Heart left ventricle (tissue), 16 donors: Measurements from ENCODE around the gene SLC35F5. TPM values are rescaled to one million over a fixed set of nuclear protein-coding genes. Genes with fewer than 3 reads are reported as not detected.
"Not testable (repeated sequence)": the region's sequence is repeated elsewhere in the genome, so short reads cannot be mapped to it uniquely, and the experiment has no call there.

Experiments used
- ATAC-seq, 4 donors: fragments of 200-7000 bp; cut with Tn5 transposase; one replicate each; pipeline ENCODE4 v1.9.1; 2020 to 2022; ENCODE audit warnings: moderate library complexity in 4 of 4, mild to moderate bottlenecking in 3 of 4, moderate number of reproducible peaks in 1 of 4
- DNase-seq, 5 donors: peaks; one replicate each; pipeline ENCODE4 v3.0.0-alpha.2; 2020
- H3K27ac ChIP-seq, 12 donors: fragments of 200-600 bp; sonication (generic) in 4 of 12; one replicate each; pipeline versions ENCODE4 v1.5.0 to v1.8.0; 2016 to 2022; ENCODE audit warnings: mild to moderate bottlenecking in 2 of 12
- H3K27me3 ChIP-seq, 9 donors: fragments of 200-600 bp; sonication (generic) in 2 of 9; one replicate each; pipeline versions ENCODE4 v1.5.1 to v1.8.0; 2016 to 2022; ENCODE audit warnings: mild to moderate bottlenecking in 3 of 9
- H3K36me3 ChIP-seq, 9 donors: fragments of 200-600 bp; sonication (generic) in 2 of 9; one replicate each; pipeline versions ENCODE4 v1.5.0 to v1.8.0; 2018 to 2022; ENCODE audit warnings: mild to moderate bottlenecking in 2 of 9
- H3K4me1 ChIP-seq, 12 donors: fragments of 200-600 bp; sonication (generic) in 4 of 12; one replicate each; pipeline versions ENCODE4 v1.5.0 to v1.8.0; 2016 to 2022; ENCODE audit warnings: mild to moderate bottlenecking in 3 of 12
- H3K4me3 ChIP-seq, 12 donors: fragments of 200-600 bp; sonication (generic) in 4 of 12; one replicate each; pipeline versions ENCODE4 v1.5.0 to v1.8.0; 2017 to 2022; ENCODE audit warnings: mild to moderate bottlenecking in 9 of 12, moderate library complexity in 4 of 12
- H3K9me3 ChIP-seq, 12 donors: fragments of 200-600 bp; sonication (generic) in 4 of 12; one replicate each; pipeline versions ENCODE4 v1.5.0 to v1.8.0; 2016 to 2022; ENCODE audit warnings: mild to moderate bottlenecking in 1 of 12
- CTCF ChIP-seq, 12 donors: fragments of 200-600 bp; sonication (generic) in 4 of 12; IDR thresholded peaks; one replicate each; pipeline versions ENCODE4 v1.5.0 to v1.8.0; 2018 to 2022; ENCODE audit warnings: antibody characterized with exemption in 12 of 12, mild to moderate bottlenecking in 5 of 12
- POLR2A ChIP-seq, 2 donors: fragments of 450-650 bp; IDR thresholded peaks; one replicate each; pipeline ENCODE4 v1.6.1; 2017; ENCODE audit warnings: antibody characterized with exemption in 2 of 2, mild to moderate bottlenecking in 2 of 2, moderate library complexity in 2 of 2
- WGBS, 4 donors: extraction: QIAGEN DNeasy Blood & Tissue Kit in 2 of 4; methylation state at CpG; one replicate each; pipeline versions ENCODE4 v1.1.5 to v1.1.7; 2013 to 2018; 5-methylcytosine and 5-hydroxymethylcytosine counted together
- intact Hi-C, 10 donors: fragments of 100-400 bp; cut with DNase I; formaldehyde crosslinking; loops; one replicate each; pipeline versions ENCODE4 v1.11.1 to v1.14.2; 2022
- polyA plus RNA-seq, 2 donors: library from polyadenylated mRNA; stranded (reverse); fragments of 200-250 nt; gene quantifications; one replicate each; pipeline ENCODE4 v1.2.3, GENCODE V29; 2013
- total RNA-seq, 9 donors: library from RNA; depleted of rRNA in 2 of 9; stranded (reverse); fragments of >200 nt in 2 of 9; fragmentation: NEBNext Ultra II Directional in 3 of 9; extraction: Animal tissue kit (Norgen Biotek cat#: 25700) in 3 of 9; gene quantifications; one replicate each; pipeline versions ENCODE4 v1.1.0 to v1.2.4, GENCODE V29; 2016 to 2023
- donor health status: ischemic (EF 13 %, LVEDD 7.1; RV severe dilation, severe dysfunction).
- donor health status: healthy with polysubstance abuse.
- donor health status: DM: no; HTN: yes; CAD: no.
- donor health status: DM: no; HTN: no; CAD: no.
- donor health status: ischemic (EF 25% LVEDD 6.9; RV normal size, moderate dysfunction).
- donor health status: ischemic (EF 25% LVEDD 5.7; RV mildly dilated, moderate dysfunction).
- donor health status: healthy.
- donor health status: DM: yes; HTN: yes; CAD: no.
- donor health status: ischemic (EF 35%, LVEDD 5.7; RV mildly dilated, moderate dysfunction).
- donor health status: nonischemic (EF 11% LVEDD 7.7; RV severe dilation, severe dysfunction).
- donor health status: DM: yes; HTN: yes; CAD: no.
- donor health status: PGD.
- donor health status: ischemic (EF 29% LVEDD 5.4; RV normal size, mild dysfunction).
- donor health status: nonischemic (EF 23%, LVEDD 6.1; RV moderate dilation, normal function).

SLC35F5 gene
- total and polyA plus RNA-seq, 11 donors = 22.6 to 97.2 (median 61.9) TPM

DNA sequence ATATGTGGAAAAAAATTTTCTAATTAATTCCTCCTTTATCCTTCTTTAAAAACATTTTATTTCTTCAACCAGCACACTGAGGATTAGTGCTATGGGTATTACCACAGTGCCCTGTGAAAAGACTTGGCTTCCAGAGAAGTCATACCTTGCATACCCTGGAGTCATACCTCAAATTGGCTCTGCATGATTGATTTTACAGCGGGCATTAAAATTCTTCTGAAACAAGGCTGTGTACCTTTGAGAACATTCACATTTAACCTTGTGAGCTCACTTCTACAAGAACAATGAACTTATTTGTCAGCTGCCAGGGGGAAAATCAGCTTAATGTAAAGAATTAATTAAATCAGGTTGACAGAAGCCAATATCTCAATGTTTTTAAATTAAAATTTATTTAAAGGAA, 44.6 kb downstream of the SLC35F5 start:
- TF ChIP-seq CTCF (IDR thresholded peaks at IDR 0.05) (no peak), POLR2A (IDR thresholded peaks at IDR 0.05) (no peak)
- intact Hi-C loops = no loop called here
- Histone ChIP-seq H3K36me3 (peaks cover 0 to 66% (median 44%) of the 10 kb centered on the region in 9 donors), H3K4me1 (no peaks in the 10 kb centered on the region), H3K27ac (no peak overlapping the region), H3K9me3 (no peaks in the 10 kb centered on the region), H3K27me3 (no peaks in the 10 kb centered on the region), H3K4me3 (no peak overlapping the region)
- WGBS, 4 donors = 93 to 98% (median 98%) methylated on average over 1 of the region's 1 CpG
- no peak for DNase-seq
- ATAC-seq = no peak

DNA sequence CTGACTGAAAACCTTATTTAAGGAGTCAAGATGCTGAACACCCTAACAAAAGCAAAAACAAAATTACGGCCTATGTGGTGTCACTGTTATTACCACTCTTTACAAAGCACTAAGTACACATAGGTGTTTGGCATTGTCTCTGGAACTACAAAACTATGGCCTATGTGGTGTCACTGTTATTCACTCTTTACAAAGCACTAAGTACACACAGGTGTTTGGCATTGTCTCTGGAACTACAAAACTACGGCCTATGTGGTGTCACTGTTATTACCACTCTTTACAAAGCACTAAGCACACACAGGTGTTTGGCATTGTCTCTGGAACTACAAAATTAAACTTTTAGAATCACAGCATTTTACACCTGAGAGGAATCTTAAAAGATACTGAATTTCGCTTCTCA, 47.4 kb downstream of the SLC35F5 start:
- TF ChIP-seq POLR2A (IDR thresholded peaks at IDR 0.05) = no peak
- TF ChIP-seq CTCF (IDR thresholded peaks at IDR 0.05) = no peak
- Histone ChIP-seq H3K9me3 (no peaks in the 10 kb centered on the region), H3K27ac (no peak overlapping the region), H3K4me3 (no peak overlapping the region), H3K4me1 (peaks cover 0 to 9% (median 0%) of the 10 kb centered on the region in 12 donors), H3K27me3 (no peaks in the 10 kb centered on the region), H3K36me3 (peaks cover 0 to 39% (median 17%) of the 10 kb centered on the region in 9 donors)
- no peak for ATAC-seq
- WGBS, 4 donors = 90 to 97% (median 95%) methylated on average over 3 of the region's 3 CpGs
- intact Hi-C loops = no loop called here
- no peak for DNase-seq

GRCh38 chr2:113707106-113707505, 49.3 kb downstream of the SLC35F5 start:
- no peak for ATAC-seq
- intact Hi-C loops = no loop called here
- no peaks in the 10 kb centered on the region for H3K27me3 ChIP-seq

DNA sequence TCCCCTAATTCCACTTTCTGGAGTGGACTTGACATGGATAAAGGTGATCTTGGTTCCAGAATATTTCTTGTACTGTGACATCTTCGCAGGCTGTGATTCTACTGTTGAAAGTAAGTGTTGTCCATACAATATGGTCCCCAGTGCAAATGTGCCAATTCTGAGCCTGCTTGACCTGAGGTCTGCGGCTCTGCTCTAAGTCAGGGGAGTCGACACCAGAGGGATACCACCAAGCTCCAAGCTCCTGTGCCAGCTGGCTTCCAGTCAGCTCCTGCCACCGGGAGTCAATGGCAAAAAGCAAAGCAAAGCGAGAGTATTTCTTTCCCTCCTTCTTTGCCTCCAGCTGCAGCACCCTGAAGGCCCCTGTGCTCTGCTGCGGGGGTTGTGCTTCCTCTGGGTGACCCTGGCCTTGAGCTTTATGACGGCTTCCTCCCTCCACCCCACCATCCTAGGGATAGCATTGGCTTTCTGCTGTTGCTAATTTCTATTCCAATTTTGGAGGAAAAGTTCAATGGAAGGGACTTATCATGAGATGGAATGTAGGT, 50.4 kb downstream of the SLC35F5 start:
- H3K36me3 ChIP-seq = peaks cover 0 to 10% (median 5%) of the 10 kb centered on the region in 9 donors
- no peaks in the 10 kb centered on the region for H3K27me3 ChIP-seq
- no peak for DNase-seq
- H3K4me3 ChIP-seq = no peak overlapping the region
- ATAC-seq = peak in 3 of 4 donors; percentile 47 to 58 (median 49)
- no peaks in the 10 kb centered on the region for H3K9me3 ChIP-seq
- intact Hi-C loops = no loop called here
- H3K27ac ChIP-seq = no peak overlapping the region
- TF ChIP-seq POLR2A (IDR thresholded peaks at IDR 0.05) = no peak
- no peak for TF ChIP-seq CTCF (IDR thresholded peaks at IDR 0.05)
- 36 to 48% (median 43%) methylated on average over 7 of the region's 7 CpGs for WGBS, 4 donors
- peaks cover 0 to 9% (median 0%) of the 10 kb centered on the region in 12 donors for H3K4me1 ChIP-seq

More at GRCh38 chr2:113707106-113707505, 49.3 kb downstream of the SLC35F5 start:
- Histone ChIP-seq H3K36me3 (peaks cover 0 to 20% (median 8%) of the 10 kb centered on the region in 9 donors), H3K9me3 (no peaks in the 10 kb centered on the region), H3K27ac (no peak overlapping the region), H3K4me3 (no peak overlapping the region), H3K4me1 (peaks cover 0 to 9% (median 0%) of the 10 kb centered on the region in 12 donors)
- WGBS, 4 donors = 49 to 92% (median 88%) methylated on average over 1 of the region's 1 CpG
- DNase-seq = no peak
- TF ChIP-seq POLR2A (IDR thresholded peaks at IDR 0.05) (no peak), CTCF (IDR thresholded peaks at IDR 0.05) (no peak)

DNA sequence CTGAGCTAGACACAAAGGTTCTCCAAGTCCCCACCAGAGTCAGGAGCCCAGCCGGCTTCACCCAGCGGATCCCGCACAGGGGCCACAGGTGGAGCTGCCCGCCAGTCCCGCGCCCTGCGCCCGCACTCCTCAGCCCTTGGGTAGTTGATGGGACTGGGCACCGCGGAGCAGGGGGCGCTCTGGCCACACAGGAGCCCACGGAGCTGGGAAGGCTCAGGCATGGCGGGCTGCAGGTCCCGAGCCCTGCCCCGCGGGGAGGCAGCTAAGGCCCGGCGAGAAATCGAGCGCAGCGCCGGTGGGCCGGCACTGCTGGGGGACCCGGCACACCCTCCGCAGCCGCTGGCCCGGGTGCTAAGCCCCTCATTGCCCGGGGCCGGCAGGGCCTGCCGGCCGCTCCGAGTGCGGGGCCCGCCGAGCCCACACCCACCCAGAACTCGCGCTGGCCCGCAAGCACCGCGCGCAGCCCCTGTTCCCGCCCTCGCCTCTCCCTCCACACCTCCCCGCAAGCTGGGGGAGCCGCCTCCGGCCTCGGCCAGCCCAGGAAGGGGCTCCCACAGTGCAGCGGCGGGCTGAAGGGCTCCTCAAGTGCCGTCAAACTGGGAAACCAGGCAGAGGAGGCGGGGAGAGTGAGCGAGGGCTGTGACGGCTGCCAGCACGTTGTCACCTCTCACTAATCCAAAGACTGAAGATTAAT, 52.0 kb downstream of the SLC35F5 start:
- intact Hi-C loops, H3K4me3 ChIP-seq, ATAC-seq, DNase-seq, H3K27ac ChIP-seq, H3K9me3 ChIP-seq, H3K36me3 ChIP-seq, H3K27me3 ChIP-seq: not testable (repeated sequence)
- WGBS, 4 donors = 93 to 97% (median 94%) methylated on average over 18 to 54 of the region's 54 CpGs
- peaks cover 0 to 16% (median 1%) of the 10 kb centered on the region in 12 donors for H3K4me1 ChIP-seq
